ENCODE results near the gene SLC16A9.

- TF ChIP-seq CTCF (conservative IDR thresholded peaks at IDR 0.05) = no peak
- no peak for TF ChIP-seq ZFX (IDR thresholded peaks at IDR 0.05)
Observed at GRCh38 chr10:59654007-59654406, 55.6 kb downstream of the SLC16A9 start.

Measured in C4-2B (cell line).